Measurements from ENCODE around the gene MLXIP. TPM values are rescaled to one million over a fixed set of nuclear protein-coding genes. Genes with fewer than 3 reads are reported as not detected.

MLXIP gene
- total RNA-seq, 1 experiment from 2014 or later: 32.4 TPM

DNA sequence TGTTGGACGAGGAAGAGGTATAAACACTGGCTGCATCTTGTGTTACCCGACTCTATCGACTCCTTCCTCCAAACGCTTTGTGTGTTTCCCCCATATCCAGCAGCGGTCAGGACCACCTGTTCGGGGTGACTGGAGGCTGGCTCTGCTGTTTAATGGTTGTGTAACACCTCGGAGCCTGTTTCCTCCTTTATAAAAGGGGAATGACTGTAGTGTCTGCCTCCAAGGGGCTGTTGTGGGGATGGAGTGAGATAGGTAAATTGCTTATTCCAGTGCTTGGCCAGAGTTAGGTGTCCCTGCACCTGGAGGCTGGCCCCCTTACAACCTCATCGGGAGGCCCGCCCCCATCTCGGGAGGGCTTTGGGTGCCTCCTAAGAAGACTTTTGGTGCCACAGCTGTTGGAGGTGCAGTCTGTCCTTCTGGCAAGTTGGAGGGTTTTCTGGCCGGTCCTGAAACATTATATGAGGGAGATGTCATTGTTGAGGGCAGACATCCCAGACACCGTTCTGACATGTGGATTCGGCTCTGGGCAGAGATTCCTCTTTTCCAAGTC lies 1.1 kb downstream of the MLXIP start:
- peak overlapping the region; percentile 73 for H3K4me2 ChIP-seq (ENCODE audit: insufficient read depth, insufficient read length, low read length)
- no peak overlapping the region for H2BK12ac ChIP-seq (ENCODE audit: insufficient read length, low read depth, low read length)
- no peak overlapping the region for H2AFZ ChIP-seq (ENCODE audit: low read length)
- H4K91ac ChIP-seq (ENCODE audit: insufficient read length, low read depth, low read length): no peak overlapping the region
- peaks cover 27% of the 10 kb centered on the region in 2 experiments for H3K4me1 Mint-ChIP-seq
- H3K27ac Mint-ChIP-seq: no peak overlapping the region
- H3K14ac ChIP-seq (ENCODE audit: insufficient read depth, low read length): no peak overlapping the region; the same call in 1 of the 2 replicates
- H3K23ac ChIP-seq (ENCODE audit: insufficient read length, low read depth, low read length): no peak overlapping the region
- H2BK120ac ChIP-seq (ENCODE audit: low read depth, low read length, poor library complexity, severe bottlenecking): no peak overlapping the region
- no peaks in the 10 kb centered on the region for H4K20me1 ChIP-seq (ENCODE audit: control insufficient read depth, insufficient read depth, insufficient read length)
- H3K9me3 Mint-ChIP-seq: no peaks in the 10 kb centered on the region
- H3K18ac ChIP-seq (ENCODE audit: insufficient read length, low read depth, low read length): no peak overlapping the region
- H2AK5ac ChIP-seq (ENCODE audit: insufficient read length, low read length): no peak overlapping the region
- H3K9ac ChIP-seq (ENCODE audit: extremely low read depth, insufficient read length, low read length): peak overlapping the region; percentile 33
- no peak overlapping the region for H4K8ac ChIP-seq (replicated peaks; ENCODE audit: insufficient read length, low read depth, low read length)
- H3K79me2 ChIP-seq (ENCODE audit: insufficient read depth, low read length): peaks cover 5% of the 10 kb centered on the region; the same call in 1 of the 2 replicates
- no peak overlapping the region for H2BK20ac ChIP-seq (ENCODE audit: low read depth, low read length, poor library complexity, severe bottlenecking)
- TF ChIP-seq, protein P1, sequence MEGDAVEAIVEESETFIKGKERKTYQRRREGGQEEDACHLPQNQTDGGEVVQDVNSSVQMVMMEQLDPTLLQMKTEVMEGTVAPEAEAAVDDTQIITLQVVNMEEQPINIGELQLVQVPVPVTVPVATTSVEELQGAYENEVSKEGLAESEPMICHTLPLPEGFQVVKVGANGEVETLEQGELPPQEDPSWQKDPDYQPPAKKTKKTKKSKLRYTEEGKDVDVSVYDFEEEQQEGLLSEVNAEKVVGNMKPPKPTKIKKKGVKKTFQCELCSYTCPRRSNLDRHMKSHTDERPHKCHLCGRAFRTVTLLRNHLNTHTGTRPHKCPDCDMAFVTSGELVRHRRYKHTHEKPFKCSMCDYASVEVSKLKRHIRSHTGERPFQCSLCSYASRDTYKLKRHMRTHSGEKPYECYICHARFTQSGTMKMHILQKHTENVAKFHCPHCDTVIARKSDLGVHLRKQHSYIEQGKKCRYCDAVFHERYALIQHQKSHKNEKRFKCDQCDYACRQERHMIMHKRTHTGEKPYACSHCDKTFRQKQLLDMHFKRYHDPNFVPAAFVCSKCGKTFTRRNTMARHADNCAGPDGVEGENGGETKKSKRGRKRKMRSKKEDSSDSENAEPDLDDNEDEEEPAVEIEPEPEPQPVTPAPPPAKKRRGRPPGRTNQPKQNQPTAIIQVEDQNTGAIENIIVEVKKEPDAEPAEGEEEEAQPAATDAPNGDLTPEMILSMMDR (conservative IDR thresholded peaks at IDR 0.05): no peak
- DNase-seq: no peak
- no peaks in the 10 kb centered on the region; the same call in 1 of the 2 replicates for H3K27me3 ChIP-seq (ENCODE audit: insufficient read depth, low read length)
- H3K23me2 ChIP-seq (ENCODE audit: insufficient read length, low read depth, low read length, poor library complexity, severe bottlenecking): peaks cover 17% of the 10 kb centered on the region
- peaks cover 5 to 9% (median 7%) of the 10 kb centered on the region in 3 experiments; a peak in 5 of 7 replicates for H3K36me3 Mint-ChIP-seq (ENCODE audit: insufficient read depth in 1 of 3, low read depth in 3 of 3)
- no peak overlapping the region for H2BK5ac ChIP-seq (ENCODE audit: insufficient read length, low read length)
- no peaks in the 10 kb centered on the region for H3K79me1 ChIP-seq (ENCODE audit: insufficient read depth, low read depth, low read length, poor library complexity, severe bottlenecking)
- H3K27ac ChIP-seq (ENCODE audit: insufficient read length, low read depth, low read length): no peak overlapping the region
- H3K27me3 Mint-ChIP-seq (ENCODE audit: low read depth): peaks cover 32% of the 10 kb centered on the region
- H3K4me1 ChIP-seq (ENCODE audit: insufficient read depth, low read length): no peaks in the 10 kb centered on the region
- H4K5ac ChIP-seq (ENCODE audit: insufficient read length, low read depth, low read length): no peak overlapping the region
- peak overlapping the region; percentile 81 to 92 for H3K4me3 Mint-ChIP-seq
- H3K4ac ChIP-seq (ENCODE audit: low read depth, low read length): no peak overlapping the region
- H3K56ac ChIP-seq (ENCODE audit: insufficient read length, low read depth, low read length): no peak overlapping the region
- H3K9me3 ChIP-seq (ENCODE audit: control insufficient read depth, low read depth, low read length): no peaks in the 10 kb centered on the region
- no peak overlapping the region for H3T11ph ChIP-seq (ENCODE audit: low read length)
- WGBS (ENCODE audit: extremely low coverage, insufficient read length, low lambda C conversion rate): no CpG with 5 or more reads among the region's 13 CpGs
- H2BK15ac ChIP-seq (ENCODE audit: low read depth, low read length): no peak overlapping the region

All from H9 (cell line).